Muscle layer of colon (tissue), 2 donors: Measurements from ENCODE around the gene CSRP1.

Experiments
- H3K27ac ChIP-seq: one replicate; pipeline ENCODE4 v1.7.0; 2013; ENCODE audit warnings: low read depth, mild to moderate bottlenecking, low read length, moderate library complexity
- H3K27me3 ChIP-seq, 2 donors: one replicate each; pipeline ENCODE4 v1.7.0; 2013; ENCODE audit warnings: low read length in 2 of 2, mild to moderate bottlenecking in 2 of 2; ENCODE audit not compliant: insufficient read depth in 2 of 2, control insufficient read depth in 1 of 2
- H3K36me3 ChIP-seq: one replicate; pipeline ENCODE4 v1.7.0; 2013; ENCODE audit warnings: mild to moderate bottlenecking, low read length; ENCODE audit not compliant: insufficient read depth
- H3K4me1 ChIP-seq: one replicate; pipeline ENCODE4 v1.7.0; 2013; ENCODE audit warnings: mild to moderate bottlenecking, low read length; ENCODE audit not compliant: insufficient read depth
- H3K4me3 ChIP-seq, 2 donors: one replicate each; pipeline ENCODE4 v1.7.0; 2013; ENCODE audit warnings: low read length in 2 of 2, low read depth in 1 of 2, mild to moderate bottlenecking in 1 of 2, moderate library complexity in 1 of 2
- H3K9ac ChIP-seq: one replicate; pipeline ENCODE4 v1.7.0; 2013; ENCODE audit warnings: low read length
- H3K9me3 ChIP-seq: one replicate; pipeline ENCODE4 v1.7.0; 2013; ENCODE audit warnings: mild to moderate bottlenecking, low read length
- donor health status: abdominal sarcoma.
- donor health status: Adenocarcinoma of cecum.

Gene CSRP1

GRCh38 chr1:201518071-201518470 lies 11.1 kb upstream of the CSRP1 start:
- no peaks in the 10 kb centered on the region for H3K9me3 ChIP-seq
- no peaks in the 10 kb centered on the region for H3K4me1 ChIP-seq
- no peaks in the 10 kb centered on the region for H3K27me3 ChIP-seq
- H3K9ac ChIP-seq: no peak overlapping the region
- H3K4me3 ChIP-seq: no peak overlapping the region
- H3K27ac ChIP-seq: no peak overlapping the region
- H3K36me3 ChIP-seq: peaks cover 6% of the 10 kb centered on the region

- Histone ChIP-seq H3K4me3 (no peak overlapping the region), H3K4me1 (peaks cover 3% of the 10 kb centered on the region), H3K27ac (no peak overlapping the region), H3K9me3 (no peaks in the 10 kb centered on the region), H3K27me3 (no peaks in the 10 kb centered on the region), H3K36me3 (peaks cover 6% of the 10 kb centered on the region), H3K9ac (no peak overlapping the region)
Measured at GRCh38 chr1:201517631-201518030, 10.7 kb upstream of the CSRP1 start.

GRCh38 chr1:201516511-201517127 lies 9.7 kb upstream of the CSRP1 start:
- H3K27ac ChIP-seq: no peak overlapping the region
- no peak overlapping the region for H3K4me3 ChIP-seq
- H3K9me3 ChIP-seq: no peaks in the 10 kb centered on the region
- H3K4me1 ChIP-seq: peaks cover 13% of the 10 kb centered on the region
- no peaks in the 10 kb centered on the region for H3K27me3 ChIP-seq
- H3K36me3 ChIP-seq: no peaks in the 10 kb centered on the region
- no peak overlapping the region for H3K9ac ChIP-seq

- no peaks in the 10 kb centered on the region for H3K36me3 ChIP-seq
- H3K4me3 ChIP-seq: no peak overlapping the region
- no peak overlapping the region for H3K9ac ChIP-seq
- H3K27me3 ChIP-seq: no peaks in the 10 kb centered on the region
- H3K27ac ChIP-seq: no peak overlapping the region
- H3K4me1 ChIP-seq: peaks cover 16% of the 10 kb centered on the region
- no peaks in the 10 kb centered on the region for H3K9me3 ChIP-seq
Measured at GRCh38 chr1:201515895-201516294, 9.0 kb upstream of the CSRP1 start.

GRCh38 chr1:201515062-201515750 lies 8.3 kb upstream of the CSRP1 start:
- H3K4me1 ChIP-seq: peaks cover 16% of the 10 kb centered on the region
- no peak overlapping the region for H3K9ac ChIP-seq
- H3K4me3 ChIP-seq: no peak overlapping the region
- no peaks in the 10 kb centered on the region for H3K27me3 ChIP-seq
- H3K36me3 ChIP-seq: no peaks in the 10 kb centered on the region
- no peaks in the 10 kb centered on the region for H3K9me3 ChIP-seq
- no peak overlapping the region for H3K27ac ChIP-seq

GRCh38 chr1:201514466-201514865 lies 7.5 kb upstream of the CSRP1 start:
- no peak overlapping the region for H3K4me3 ChIP-seq
- no peaks in the 10 kb centered on the region for H3K9me3 ChIP-seq
- peaks cover 16% of the 10 kb centered on the region for H3K4me1 ChIP-seq
- H3K27me3 ChIP-seq: no peaks in the 10 kb centered on the region
- no peak overlapping the region for H3K27ac ChIP-seq
- H3K9ac ChIP-seq: no peak overlapping the region
- no peaks in the 10 kb centered on the region for H3K36me3 ChIP-seq

- no peak overlapping the region for H3K4me3 ChIP-seq
- no peaks in the 10 kb centered on the region for H3K27me3 ChIP-seq
- H3K36me3 ChIP-seq: no peaks in the 10 kb centered on the region
- H3K9ac ChIP-seq: no peak overlapping the region
- no peak overlapping the region for H3K27ac ChIP-seq
- H3K4me1 ChIP-seq: peaks cover 23% of the 10 kb centered on the region
- no peaks in the 10 kb centered on the region for H3K9me3 ChIP-seq
Measured at GRCh38 chr1:201513498-201514243, 6.7 kb upstream of the CSRP1 start.

- H3K27ac ChIP-seq: peak overlapping the region; percentile 88
- H3K27me3 ChIP-seq: no peaks in the 10 kb centered on the region
- peaks cover 38% of the 10 kb centered on the region for H3K4me1 ChIP-seq
- H3K9me3 ChIP-seq: no peaks in the 10 kb centered on the region
- no peaks in the 10 kb centered on the region for H3K36me3 ChIP-seq
- H3K9ac ChIP-seq: peak overlapping the region; percentile 37
- peak overlapping the region in 1 of 2 donors; percentile 15 for H3K4me3 ChIP-seq
Measured at GRCh38 chr1:201511941-201512539, 5.1 kb upstream of the CSRP1 start.

GRCh38 chr1:201511396-201511940 lies 4.5 kb upstream of the CSRP1 start:
- H3K27ac ChIP-seq: peak overlapping the region; percentile 88
- no peaks in the 10 kb centered on the region for H3K9me3 ChIP-seq
- no peak overlapping the region for H3K4me3 ChIP-seq
- H3K4me1 ChIP-seq: peaks cover 38% of the 10 kb centered on the region
- peak overlapping the region; percentile 37 for H3K9ac ChIP-seq
- no peaks in the 10 kb centered on the region for H3K36me3 ChIP-seq
- H3K27me3 ChIP-seq: no peaks in the 10 kb centered on the region

- Histone ChIP-seq H3K27me3 (no peaks in the 10 kb centered on the region), H3K36me3 (no peaks in the 10 kb centered on the region), H3K4me1 (peaks cover 38% of the 10 kb centered on the region), H3K27ac (no peak overlapping the region), H3K9me3 (no peaks in the 10 kb centered on the region), H3K4me3 (no peak overlapping the region), H3K9ac (no peak overlapping the region)
Measured at GRCh38 chr1:201510734-201511133, 3.8 kb upstream of the CSRP1 start.
